Transverse colon (tissue), 4 donors: ENCODE measurements around the gene SSC5D. TPM values are rescaled to one million over a fixed set of nuclear protein-coding genes. Genes with fewer than 3 reads are reported as not detected.

Experiments
- DNase-seq: peaks from one replicate; pipeline ENCODE4 v3.0.0-alpha.2; 2019
- H3K27ac ChIP-seq, 4 donors: fragments of 200-600 bp; sonication (generic); 2 replicates each; pipeline ENCODE4 v1.5.1; 2016 to 2018; ENCODE audit warnings: inconsistent platforms in 4 of 4
- H3K27me3 ChIP-seq: fragments of 200-600 bp; sonication (generic); 2 replicates; pipeline ENCODE4 v1.5.1; 2017; ENCODE audit warnings: inconsistent platforms
- H3K36me3 ChIP-seq, 4 donors: fragments of 200-600 bp; sonication (generic); 2 replicates each; pipeline ENCODE4 v1.5.1; 2017 to 2019; ENCODE audit warnings: inconsistent platforms in 4 of 4
- H3K4me1 ChIP-seq, 4 donors: fragments of 200-600 bp; sonication (generic); 2 replicates each; pipeline ENCODE4 v1.5.1; 2017 to 2020; ENCODE audit warnings: inconsistent platforms in 4 of 4
- H3K4me3 ChIP-seq, 4 donors: fragments of 200-600 bp; sonication (generic); 1 replicate in 1 of 4; 2 replicates in 3 of 4; pipeline versions ENCODE4 v1.5.1 to v1.6.1; 2017 to 2019; ENCODE audit warnings: inconsistent platforms in 4 of 4
- H3K9me3 ChIP-seq, 2 donors: fragments of 200-600 bp; sonication (generic); 2 replicates each; pipeline ENCODE4 v1.5.1; 2017 to 2019; ENCODE audit warnings: inconsistent platforms in 2 of 2
- CTCF ChIP-seq, 5 experiments: fragments of 200-600 bp in 3 of 5; fragments of 450-650 bp in 2 of 5; sonication (generic) in 3 of 5; IDR thresholded peaks; 1 replicate in 2 of 5; 2 replicates in 3 of 5; pipeline ENCODE4 v1.5.1; 2016 to 2017; ENCODE audit warnings: antibody characterized with exemption in 5 of 5, inconsistent platforms in 3 of 5, mild to moderate bottlenecking in 2 of 5, moderate library complexity in 1 of 5
- EP300 ChIP-seq: sonication (generic); formaldehyde crosslinking; IDR thresholded peaks from one replicate; pipeline ENCODE4 v1.6.1; 2017; ENCODE audit warnings: antibody characterized with exemption, low read depth
- POLR2A ChIP-seq: fragments of 450-650 bp; IDR thresholded peaks from one replicate; pipeline ENCODE4 v1.6.1; 2016; ENCODE audit warnings: antibody characterized with exemption, mild to moderate bottlenecking, moderate library complexity
- POLR2AphosphoS5 ChIP-seq, 3 donors: sonication (generic); formaldehyde crosslinking; IDR thresholded peaks; one replicate each; pipeline ENCODE4 v1.6.1; 2016; ENCODE audit warnings: antibody characterized with exemption in 3 of 3
- WGBS, 2 donors: methylation state at CpG; one replicate each; pipeline ENCODE4 v1.1.5; 2018; ENCODE audit warnings: low coverage in 1 of 2; 5-methylcytosine and 5-hydroxymethylcytosine counted together
- in situ Hi-C, 4 donors: fragments of 200-750 bp; cut with MboI; loops; one replicate each; pipeline versions ENCODE4 v1.15.0 to v1.15.1; 2017; ENCODE audit warnings: low sequenced_read_pairs in 3 of 4, low pct_ligation_motif_present in 1 of 4, low pct_unique_long_range_greater_than_20kb in 1 of 4
- intact Hi-C: fragments of 100-400 bp; cut with DNase I; formaldehyde crosslinking; loops from one replicate; pipeline ENCODE4 v1.15.1; 2023; ENCODE audit warnings: low total_unique reads
- total RNA-seq, 4 donors: library from RNA; depleted of rRNA; stranded (reverse); fragments of >200 nt; gene quantifications; one replicate each; pipeline ENCODE4 v1.1.0, GENCODE V29; 2016

SSC5D gene
- total RNA-seq, 4 donors from 2014 or later = 3.4 to 41.2 (median 11.1) TPM

GRCh38 chr19:55453511-55454260 lies 34.5 kb upstream of the SSC5D start:
- Histone ChIP-seq H3K36me3 (no peaks in the 10 kb centered on the region), H3K4me1 (peaks cover 6 to 20% (median 16%) of the 10 kb centered on the region in 4 donors), H3K9me3 (no peaks in the 10 kb centered on the region), H3K4me3 (no peak overlapping the region), H3K27me3 (peaks cover 34% of the 10 kb centered on the region), H3K27ac (no peak overlapping the region)
- 90 to 94% methylated on average over 2 to 12 of the region's 12 CpGs for WGBS, 2 donors
- intact Hi-C loops (no loop called here), in situ Hi-C loops (no loop called here)
- DNase-seq = no peak
- no peak for TF ChIP-seq POLR2A
- TF ChIP-seq POLR2AphosphoS5 (IDR thresholded peaks at IDR 0.05) = no peak
- no peak for TF ChIP-seq CTCF (IDR thresholded peaks at IDR 0.05)
- no peak for TF ChIP-seq EP300

GRCh38 chr19:55454787-55455243 lies 33.4 kb upstream of the SSC5D start:
- Histone ChIP-seq H3K27me3 (peaks cover 27% of the 10 kb centered on the region), H3K4me1 (peaks cover 6 to 24% (median 18%) of the 10 kb centered on the region in 4 donors), H3K4me3 (no peak overlapping the region), H3K27ac (no peak overlapping the region), H3K36me3 (no peaks in the 10 kb centered on the region), H3K9me3 (no peaks in the 10 kb centered on the region)
- in situ Hi-C loops = no loop called here
- no peak for DNase-seq
- TF ChIP-seq EP300 (no peak), CTCF (IDR thresholded peaks at IDR 0.05) (peak; percentile 31 to 55 (median 44)), POLR2AphosphoS5 (IDR thresholded peaks at IDR 0.05) (no peak), POLR2A (no peak)
- WGBS, 2 donors = 73% methylated on average over 14 of the region's 14 CpGs; no CpG with 5 or more reads in 1 of the 2 donors
- intact Hi-C loops = no loop called here

DNA sequence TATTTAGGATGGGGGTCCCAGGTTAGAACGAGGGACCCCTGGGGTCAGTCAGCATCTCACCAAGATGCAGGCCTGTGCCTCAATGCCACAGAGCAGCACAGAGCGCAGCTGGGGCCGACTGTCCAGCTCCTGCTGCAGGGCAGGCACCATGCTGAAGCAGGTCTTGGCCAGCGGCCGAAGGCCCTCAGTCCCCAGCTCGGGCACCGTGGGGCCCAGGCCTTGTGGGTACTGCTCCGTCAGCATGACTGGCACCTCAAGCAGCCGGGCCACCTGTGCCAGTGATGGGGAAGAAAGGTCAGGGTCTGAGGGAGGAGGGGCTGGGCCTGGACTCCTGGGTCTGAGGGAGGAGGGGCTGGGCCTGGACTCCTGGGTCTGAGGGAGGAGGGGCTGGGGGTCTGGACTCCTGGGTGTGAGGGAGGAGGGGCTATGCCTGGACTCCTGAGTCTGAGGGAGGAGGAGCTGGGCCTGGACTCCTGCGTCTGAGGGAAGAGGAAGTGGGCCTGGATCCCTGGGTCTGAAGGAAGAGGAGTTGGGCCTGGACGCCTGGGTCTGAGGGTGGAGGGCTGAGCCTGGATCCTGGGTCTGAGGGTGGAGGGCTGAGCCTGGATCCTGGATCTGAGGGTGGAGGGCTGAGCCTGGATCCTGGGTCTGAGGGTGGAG lies 32.5 kb upstream of the SSC5D start:
- Histone ChIP-seq H3K9me3 (no peaks in the 10 kb centered on the region), H3K4me3 (no peak overlapping the region), H3K27me3 (peaks cover 23% of the 10 kb centered on the region), H3K27ac (no peak overlapping the region), H3K36me3 (no peaks in the 10 kb centered on the region), H3K4me1 (peaks cover 9 to 33% (median 25%) of the 10 kb centered on the region in 4 donors)
- in situ Hi-C loops (no loop called here), intact Hi-C loops (no loop called here)
- DNase-seq = no peak
- 87 to 89% methylated on average over 3 to 11 of the region's 11 CpGs for WGBS, 2 donors
- TF ChIP-seq CTCF (IDR thresholded peaks at IDR 0.05) (no peak), POLR2A (no peak), EP300 (no peak), POLR2AphosphoS5 (IDR thresholded peaks at IDR 0.05) (no peak)

- Histone ChIP-seq H3K36me3 (no peaks in the 10 kb centered on the region), H3K9me3 (no peaks in the 10 kb centered on the region), H3K4me3 (no peak overlapping the region), H3K27ac (no peak overlapping the region), H3K27me3 (peaks cover 16% of the 10 kb centered on the region), H3K4me1 (peaks cover 12 to 35% (median 27%) of the 10 kb centered on the region in 4 donors)
- no peak for TF ChIP-seq POLR2A
- no peak for TF ChIP-seq EP300
- no peak for TF ChIP-seq CTCF (IDR thresholded peaks at IDR 0.05)
- TF ChIP-seq POLR2AphosphoS5 (IDR thresholded peaks at IDR 0.05) = no peak
- in situ Hi-C loops (no loop called here), intact Hi-C loops (no loop called here)
- whole genome bisulfite sequencing, 2 donors = 92% methylated on average over 14 of the region's 14 CpGs; no CpG with 5 or more reads in 1 of the 2 donors
- DNase-seq = no peak
These were observed 31.9 kb upstream of the SSC5D start for GRCh38 chr19:55456347-55456746.
